GM19240 (cell line): ENCODE data around the gene PRSS8.
"Not testable (repeated sequence)": the region's sequence is repeated elsewhere in the genome, so short reads cannot be mapped to it uniquely, and the experiment has no call there.

ENCODE experiments used
- DNase-seq: peaks from one replicate; pipeline ENCODE4 v3.0.0; 2011; ENCODE audit warnings: low spot score; ENCODE audit not compliant: insufficient read length

The PRSS8 gene

DNA sequence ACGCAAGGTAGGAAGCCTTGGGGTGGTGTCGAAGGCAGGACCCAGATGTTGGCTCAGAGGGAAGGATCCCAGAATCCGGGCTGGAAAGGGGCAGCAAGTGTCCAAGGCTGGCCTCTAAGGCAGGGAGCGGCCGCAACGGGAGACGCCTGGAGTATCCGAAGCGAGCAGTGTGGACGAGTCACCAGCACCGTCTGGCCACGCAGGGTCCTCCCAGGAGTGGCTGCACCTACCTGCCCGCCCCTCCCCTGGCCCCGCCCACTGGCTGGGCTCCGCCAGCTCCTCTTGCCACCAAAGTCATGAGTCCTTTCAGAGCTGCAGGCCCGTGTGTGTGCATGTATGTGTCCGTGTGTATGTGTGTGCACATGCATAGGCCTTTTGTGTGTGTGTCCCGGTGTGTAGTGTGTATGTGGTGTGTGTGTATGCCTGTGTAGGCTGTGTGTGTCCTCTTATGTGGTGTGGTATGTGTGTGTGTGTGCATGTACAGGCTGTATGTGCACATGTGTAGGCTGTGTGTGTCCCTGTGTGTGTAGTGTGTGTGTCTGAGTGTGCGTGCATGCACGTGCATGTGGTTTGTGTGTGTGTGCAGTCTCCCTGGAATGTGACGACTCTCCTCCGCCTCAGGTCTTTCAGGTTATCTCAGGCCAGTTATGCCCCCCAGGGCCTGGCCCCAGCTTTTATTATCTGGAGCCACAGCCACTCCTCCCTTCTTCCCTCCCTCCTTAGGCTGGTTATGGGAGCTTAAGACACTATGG, at the start of gene PRSS8:
PRSS8 (minus strand) TSS at position 193 of the 752 bp plus-strand sequence. CDS start 229 bp downstream, outside the sequence.
- no peak for DNase-seq

DNA sequence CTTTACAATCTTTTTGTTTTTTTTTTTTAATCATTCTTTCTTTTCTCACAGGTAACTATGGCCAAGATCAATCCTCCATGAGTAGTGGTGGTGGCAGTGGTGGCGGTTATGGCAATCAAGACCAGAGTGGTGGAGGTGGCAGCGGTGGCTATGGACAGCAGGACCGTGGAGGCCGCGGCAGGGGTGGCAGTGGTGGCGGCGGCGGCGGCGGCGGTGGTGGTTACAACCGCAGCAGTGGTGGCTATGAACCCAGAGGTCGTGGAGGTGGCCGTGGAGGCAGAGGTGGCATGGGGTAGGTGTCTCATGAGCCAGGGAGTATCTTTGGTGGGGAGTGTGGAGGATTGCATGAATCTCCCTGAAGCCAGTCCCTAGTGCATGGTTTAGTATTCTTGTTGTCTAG, 49.4 kb upstream of the PRSS8 start:
- DNase-seq: no peak

DNA sequence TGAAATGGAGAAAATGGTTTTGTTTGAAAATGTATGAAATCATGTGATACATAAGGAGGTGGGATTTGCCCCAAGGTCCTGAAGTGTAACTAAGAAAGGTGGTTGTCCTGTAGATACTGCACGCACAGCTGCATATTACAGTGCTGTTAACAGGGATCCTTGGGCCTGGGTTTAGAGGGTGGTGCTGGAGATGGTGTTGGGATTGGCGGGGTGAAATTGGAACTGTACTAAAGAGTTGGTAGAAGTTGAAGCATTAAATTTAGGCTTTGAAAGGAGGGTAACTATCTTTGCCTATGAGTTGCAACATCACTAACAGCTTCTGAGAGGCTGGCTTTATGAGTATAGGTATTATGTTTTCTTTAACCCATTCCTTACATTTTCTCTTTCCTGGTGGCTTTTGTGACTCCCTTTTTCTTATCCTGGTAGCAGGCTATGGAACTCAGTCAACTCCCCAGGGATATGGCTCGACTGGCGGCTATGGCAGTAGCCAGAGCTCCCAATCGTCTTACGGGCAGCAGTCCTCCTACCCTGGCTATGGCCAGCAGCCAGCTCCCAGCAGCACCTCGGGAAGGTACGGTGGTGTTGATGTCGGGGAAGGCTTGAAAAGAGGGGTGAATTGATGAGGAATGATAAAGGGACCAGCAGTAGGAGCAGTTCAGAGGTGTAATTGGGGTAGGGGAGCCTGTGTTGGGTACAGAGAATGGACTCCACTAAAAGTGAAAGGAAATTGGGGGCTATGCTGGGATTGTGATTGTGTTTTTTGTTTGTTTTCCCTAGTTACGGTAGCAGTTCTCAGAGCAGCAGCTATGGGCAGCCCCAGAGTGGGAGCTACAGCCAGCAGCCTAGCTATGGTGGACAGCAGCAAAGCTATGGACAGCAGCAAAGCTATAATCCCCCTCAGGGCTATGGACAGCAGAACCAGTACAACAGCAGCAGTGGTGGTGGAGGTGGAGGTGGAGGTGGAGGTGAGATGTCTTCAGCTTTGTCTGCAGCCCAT, 48.2 kb upstream of the PRSS8 start:
- DNase-seq: no peak

DNA sequence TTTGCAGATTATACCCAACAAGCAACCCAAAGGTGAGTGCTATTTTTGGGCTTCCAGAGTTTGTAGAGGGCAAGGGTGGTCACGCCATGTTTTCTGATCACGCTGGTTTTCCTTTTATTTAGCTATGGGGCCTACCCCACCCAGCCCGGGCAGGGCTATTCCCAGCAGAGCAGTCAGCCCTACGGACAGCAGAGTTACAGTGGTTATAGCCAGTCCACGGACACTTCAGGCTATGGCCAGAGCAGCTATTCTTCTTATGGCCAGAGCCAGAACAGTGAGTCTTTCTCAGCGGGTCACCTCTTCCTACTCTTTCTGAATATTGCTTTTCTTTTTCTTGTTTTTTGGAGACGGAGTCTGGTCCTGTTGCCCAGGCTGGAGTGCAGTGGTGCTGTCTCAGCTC, 46.9 kb upstream of the PRSS8 start:
- DNase-seq: no peak

DNA sequence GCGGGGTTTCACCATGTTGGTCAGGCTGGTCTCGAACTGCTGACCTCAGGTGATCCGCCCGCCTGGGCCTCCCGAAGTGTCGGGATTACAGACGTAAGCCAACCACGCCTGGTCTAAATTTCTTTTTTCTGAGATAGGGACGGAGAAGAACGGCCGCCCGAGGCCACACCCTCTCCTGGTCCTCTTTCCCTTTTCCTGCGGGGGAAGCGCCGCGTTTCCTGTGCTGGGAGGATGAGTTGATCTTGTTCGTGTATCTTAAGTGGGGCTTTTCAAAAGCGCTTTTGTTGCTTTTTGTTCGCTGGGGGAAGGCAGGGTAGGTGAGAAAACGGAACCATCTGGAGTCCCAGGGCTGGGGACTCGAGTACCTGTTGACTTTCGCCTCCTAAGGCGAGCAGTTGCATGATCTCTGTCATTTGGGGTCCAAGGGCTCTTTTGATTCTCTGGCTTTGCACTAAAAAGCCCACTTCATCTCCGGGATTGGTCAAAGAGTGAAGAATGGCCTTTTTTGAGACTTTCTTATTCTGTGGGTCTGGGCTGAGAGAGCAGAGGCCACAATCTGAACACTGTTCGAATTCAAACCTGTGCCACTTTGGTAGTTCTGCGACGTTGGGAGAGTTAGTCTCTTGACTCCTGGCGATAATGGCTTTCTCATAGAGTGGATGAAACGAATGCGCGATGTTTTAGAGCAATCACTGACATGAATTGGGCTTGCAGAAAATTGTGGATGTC, 45.7 kb upstream of the PRSS8 start:
- no peak for DNase-seq

DNA sequence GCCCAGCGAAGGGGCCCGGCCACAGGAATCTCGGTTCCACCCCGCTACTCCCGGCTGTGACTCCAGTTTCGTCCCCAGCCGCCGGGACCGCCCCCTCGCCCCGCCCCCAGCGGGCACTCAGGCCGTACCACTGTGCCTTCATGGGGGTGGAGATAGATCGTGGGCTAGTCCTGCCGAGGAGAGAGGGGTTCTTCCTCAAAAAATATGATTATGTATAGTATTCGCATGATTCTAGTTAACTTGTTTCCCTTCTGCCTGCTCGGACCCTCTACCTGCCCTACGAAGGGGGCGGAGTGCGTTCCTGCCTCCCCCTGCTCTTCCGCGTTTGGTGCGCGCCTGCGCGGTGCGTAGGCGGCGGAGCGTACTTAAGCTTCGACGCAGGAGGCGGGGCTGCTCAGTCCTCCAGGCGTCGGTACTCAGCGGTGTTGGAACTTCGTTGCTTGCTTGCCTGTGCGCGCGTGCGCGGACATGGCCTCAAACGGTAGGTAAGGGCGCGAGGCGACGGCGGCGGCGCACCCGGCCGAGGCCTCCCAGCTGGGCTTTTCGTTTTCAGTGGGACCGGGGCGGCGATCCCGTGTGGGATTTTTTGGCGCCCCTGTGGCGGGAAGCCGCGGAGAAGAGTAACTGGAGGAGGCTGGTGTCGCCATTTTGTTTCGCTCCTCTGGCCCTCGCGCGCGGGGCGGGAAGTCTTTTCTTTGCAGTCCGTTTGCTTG, 44.4 kb upstream of the PRSS8 start, which contains the start of gene FUS:
FUS (plus strand) TSS at position 393 of the 713 bp plus-strand sequence; CDS start at position 469, 76 bp downstream.
- peak; percentile 81 for DNase-seq

DNA sequence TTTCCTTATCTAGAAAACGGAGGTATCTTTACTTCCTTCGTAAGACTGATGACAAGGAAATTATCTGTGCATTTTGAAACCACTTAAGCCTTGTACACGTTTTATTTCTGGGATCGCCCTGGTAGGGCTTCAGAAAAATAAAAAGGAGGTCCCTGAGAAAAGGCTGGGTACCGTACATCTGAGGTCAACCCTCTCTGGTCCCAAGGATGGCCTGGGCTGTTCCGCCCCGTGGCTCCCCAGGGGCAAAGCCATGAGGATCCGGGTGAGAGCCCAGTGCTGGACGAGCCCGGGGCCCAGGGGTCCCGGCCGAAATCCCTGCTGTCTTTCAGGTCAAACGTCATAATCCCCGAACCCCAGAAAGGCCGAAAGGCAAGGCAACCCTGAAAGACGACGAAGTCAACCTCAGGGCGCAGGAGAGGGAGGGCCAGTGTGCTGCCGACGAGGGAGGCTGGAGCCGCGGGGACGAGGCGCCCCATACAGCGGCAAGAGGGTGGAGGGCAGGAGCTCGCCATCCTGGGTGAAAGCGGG, 43.8 kb upstream of the PRSS8 start:
- no peak for DNase-seq

DNA sequence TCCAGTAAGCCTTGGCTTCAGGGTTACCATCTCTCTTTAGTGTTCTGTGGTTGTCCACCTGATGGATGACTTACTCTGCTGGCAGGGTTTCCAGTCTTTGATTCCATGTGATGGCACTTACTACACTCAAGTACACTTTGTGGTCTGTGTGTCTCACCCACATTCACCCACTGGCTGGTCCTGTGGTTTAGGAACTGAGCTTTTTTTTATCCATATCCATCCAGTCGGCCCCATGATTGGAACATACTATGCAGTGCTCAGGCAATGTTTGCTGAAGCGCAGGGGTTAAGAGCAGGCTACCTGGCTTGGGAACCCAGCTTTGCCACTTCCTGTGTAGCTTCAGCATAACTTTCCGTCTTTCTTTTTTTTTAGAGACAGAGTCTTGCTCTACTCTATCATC, 41.6 kb upstream of the PRSS8 start:
- no peak for DNase-seq

DNA sequence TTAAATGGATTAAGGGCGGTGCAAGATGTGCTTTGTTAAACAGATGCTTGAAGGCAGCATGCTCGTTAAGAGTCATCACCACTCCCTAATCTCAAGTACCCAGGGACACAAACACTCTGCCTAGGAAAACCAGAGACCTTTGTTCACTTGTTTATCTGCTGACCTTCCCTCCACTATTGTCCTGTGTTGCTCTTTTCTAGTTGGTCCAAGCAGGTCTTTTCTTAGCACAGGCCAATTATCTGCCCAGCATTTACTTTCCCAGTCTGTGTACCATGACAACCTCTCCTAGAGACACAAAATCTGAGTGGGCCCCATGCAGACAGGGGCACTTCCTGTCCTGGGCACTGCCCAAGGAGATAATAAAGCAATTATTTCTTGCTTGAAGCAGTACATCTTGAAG, 34.5 kb upstream of the PRSS8 start:
- not testable (repeated sequence) for DNase-seq

DNA sequence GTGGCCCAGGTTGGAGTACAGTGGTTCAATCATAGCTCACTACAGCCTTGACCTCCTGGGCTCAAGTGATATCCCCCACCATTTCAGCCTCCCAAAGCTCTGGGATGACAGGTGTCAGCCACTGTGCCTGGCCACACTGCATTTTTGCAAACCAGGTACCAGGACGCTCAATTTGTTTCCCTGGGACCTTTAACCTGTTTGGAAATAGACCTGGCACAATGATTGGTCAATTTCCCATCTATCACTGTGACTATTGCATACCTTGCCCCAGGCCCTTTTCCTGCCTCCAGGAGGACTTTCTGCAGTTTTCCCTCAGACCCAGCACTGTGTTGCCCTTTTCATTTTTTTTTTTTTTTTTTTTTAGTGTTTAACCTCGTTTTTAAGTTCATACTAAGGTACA, 33.3 kb upstream of the PRSS8 start:
- no peak for DNase-seq

DNA sequence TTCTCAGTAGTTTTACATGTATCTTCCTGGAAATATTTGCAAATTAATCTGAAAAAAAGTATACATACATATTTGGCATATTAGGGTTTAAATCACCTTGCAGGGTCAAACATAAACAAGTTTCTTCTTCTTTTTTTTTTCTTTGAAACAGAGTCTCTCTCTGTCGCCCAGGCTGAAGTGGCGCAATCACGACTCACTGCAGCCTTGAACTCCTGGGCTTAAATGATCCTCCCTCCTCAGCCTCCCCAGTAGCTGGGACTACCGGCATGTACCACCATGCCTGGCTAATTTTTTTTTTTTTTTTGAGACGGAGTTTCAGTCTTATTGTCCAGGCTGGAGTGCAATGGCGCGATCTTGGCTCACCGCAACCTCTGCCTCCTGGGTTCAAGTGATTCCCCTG, 31.8 kb upstream of the PRSS8 start:
- no peak for DNase-seq

DNA sequence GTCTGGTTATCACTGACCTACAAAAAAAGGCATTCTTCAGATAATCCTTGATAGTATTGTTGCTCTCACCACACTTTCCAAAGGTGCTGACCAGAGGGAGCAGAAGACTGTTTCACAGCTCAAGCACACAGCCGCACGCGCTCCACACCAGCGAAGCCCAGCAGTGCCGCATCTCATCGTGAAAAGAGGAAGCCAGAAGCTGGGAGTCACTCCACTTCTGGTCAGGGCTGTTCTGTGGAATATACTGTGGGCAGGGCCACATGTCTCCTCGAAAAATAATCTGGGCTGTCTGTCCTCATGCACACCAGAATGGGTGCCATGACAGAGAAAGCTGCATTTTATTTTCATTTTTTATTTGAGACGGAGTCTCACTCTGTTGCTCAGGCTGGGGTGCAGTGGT, 21.6 kb upstream of the PRSS8 start:
- DNase-seq: no peak

DNA sequence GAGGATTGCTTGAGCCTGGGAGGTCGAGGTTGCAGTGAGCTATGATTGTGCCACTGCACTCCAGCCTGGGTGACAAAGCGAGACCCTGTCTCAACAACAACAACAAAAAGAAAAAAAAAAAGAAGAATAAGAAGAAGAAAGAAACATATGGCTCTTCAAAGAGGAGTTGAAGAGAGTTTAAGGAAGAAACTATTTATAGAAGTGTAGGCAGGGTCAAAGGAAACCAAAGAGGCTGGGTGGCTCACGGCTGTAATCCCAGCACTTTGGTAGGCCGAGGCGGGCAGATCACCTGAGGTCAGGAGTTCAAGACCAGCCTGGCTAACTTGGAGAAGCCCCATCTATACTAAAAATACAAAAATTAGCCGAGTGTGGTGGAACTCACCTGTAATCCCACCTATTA, 15.4 kb upstream of the PRSS8 start:
- not testable (repeated sequence) for DNase-seq

DNA sequence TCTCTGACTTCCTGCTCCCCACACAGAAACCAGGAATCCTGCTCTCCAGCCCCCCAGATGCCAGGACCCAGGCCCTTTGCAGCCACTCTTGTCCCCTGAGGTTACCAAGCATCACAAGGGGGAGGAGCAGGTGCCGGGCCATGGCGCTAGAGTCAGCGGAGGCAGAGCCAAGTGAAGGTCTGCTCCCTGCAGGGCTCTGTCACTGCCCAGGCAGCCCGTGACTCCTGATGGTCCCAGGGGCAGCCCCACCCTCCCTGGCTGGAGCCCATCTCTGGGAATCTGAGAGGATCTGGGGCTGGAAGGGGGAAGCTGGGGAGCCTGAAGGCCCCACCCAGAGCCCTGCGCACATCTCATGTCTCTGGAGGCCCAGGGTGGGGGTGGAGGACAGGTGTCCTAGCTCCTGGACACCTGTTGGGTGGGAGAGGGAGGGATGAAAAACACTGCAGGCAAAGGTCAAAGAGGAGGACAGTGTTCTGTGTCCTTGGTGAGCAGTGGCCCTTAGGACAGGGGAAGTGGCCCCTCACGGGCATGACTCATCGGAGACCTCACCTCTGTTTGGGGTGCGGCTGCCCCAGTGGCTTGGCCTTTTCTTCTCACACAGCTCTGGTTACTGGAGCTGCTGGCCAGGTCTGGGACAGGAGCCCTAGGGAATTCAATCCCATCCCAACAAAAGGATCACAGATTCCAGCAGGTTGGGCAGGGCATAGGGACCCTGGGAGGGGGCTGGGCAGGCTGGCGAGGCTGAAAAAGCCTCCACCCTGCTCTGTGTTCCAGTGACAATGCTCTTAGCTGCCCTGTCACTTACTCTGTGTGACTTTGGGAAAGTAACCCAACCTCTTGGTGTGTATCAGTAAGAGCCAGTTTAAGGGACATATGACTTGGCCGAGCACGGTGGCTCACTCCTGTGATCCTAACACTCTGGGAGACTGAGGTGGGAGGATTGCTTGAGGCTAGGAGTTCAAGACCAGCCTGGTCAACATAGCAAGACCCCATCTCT, 14.7 kb upstream of the PRSS8 start, which contains the start of gene PRSS36:
PRSS36 (minus strand) TSS at position 173 of the 997 bp plus-strand sequence; CDS start at position 142, 31 bp downstream.
- DNase-seq: no peak

DNA sequence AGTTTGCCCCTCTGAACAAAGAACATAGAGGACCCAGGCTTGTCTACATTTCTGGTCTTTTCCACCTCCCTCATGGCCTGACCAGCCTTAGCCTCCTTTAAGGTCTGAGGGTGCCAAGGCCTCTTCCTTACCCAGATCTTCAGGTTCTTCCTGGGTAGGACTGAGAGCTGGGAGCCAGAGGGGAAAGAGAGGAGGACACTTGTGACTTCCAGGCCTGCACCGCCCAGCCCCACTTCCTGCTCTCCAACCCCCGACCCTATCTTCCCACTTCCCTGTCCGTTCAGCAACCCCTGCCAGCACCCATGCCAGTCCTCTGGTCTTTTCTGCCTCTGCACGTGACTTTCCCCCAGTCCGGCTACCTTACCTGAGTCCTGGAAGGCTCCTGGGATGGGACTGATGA, 13.8 kb upstream of the PRSS8 start:
- DNase-seq: no peak

DNA sequence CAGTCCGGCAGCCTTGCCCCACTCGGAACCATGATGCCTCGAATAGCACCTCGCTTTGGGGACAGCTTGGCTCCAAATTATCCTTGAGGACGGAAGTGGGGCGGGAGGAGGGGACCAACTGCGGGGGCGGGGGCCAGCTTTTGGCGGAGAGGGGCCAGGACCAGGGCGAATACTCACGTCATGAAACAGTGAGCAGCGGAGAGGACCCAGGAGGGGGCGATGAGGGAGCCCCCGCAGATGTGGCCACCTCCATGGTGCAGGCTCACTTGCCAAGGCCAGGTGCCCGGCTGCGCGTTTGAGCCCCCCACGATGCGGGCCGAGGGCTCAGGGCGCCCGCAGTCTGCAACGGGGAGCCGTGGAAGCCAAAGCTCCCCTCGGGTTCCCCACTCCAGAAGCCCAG, 13.4 kb upstream of the PRSS8 start:
- DNase-seq: no peak

DNA sequence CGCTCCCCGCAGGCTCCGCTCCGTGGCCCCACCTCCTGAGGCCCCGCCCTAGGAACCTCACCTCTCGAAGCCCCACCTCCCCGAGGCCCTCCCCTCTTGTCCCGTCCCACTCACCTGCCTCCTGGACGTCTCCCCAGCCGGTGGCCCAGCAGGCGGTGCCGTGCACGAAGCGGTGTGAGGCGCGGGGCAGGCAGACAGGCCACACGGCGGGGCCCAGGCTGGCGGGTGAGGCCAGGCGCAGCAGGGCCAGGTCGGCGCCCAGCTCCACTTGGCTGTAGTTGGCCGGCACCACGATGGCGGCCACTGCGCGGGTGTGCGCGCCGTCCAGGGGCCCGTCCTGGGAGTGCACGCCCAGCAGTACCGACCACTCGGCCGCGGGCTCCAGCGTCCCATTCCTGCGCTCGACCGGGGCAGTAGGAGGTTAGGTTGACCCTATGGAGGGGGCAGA, 12.8 kb upstream of the PRSS8 start:
- no peak for DNase-seq

DNA sequence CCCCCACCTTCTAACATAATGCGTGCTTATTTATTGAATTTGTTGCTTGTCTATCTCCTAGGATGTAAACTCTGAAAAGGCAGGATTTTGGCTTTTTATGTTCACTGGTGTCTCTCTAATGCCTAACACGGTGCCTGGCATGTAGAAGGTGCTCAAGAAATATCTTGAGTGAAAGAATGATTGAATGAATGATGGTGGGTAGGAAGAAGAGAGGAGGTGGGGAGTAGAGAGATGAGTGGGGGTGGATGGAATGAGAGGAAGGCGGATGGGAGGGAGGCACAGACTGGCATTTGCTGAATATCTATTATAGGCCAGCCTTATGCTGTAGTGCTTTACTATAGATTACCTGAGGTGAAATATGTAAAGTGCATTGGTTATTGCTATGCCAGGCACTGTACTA, 12.0 kb upstream of the PRSS8 start:
- no peak for DNase-seq

DNA sequence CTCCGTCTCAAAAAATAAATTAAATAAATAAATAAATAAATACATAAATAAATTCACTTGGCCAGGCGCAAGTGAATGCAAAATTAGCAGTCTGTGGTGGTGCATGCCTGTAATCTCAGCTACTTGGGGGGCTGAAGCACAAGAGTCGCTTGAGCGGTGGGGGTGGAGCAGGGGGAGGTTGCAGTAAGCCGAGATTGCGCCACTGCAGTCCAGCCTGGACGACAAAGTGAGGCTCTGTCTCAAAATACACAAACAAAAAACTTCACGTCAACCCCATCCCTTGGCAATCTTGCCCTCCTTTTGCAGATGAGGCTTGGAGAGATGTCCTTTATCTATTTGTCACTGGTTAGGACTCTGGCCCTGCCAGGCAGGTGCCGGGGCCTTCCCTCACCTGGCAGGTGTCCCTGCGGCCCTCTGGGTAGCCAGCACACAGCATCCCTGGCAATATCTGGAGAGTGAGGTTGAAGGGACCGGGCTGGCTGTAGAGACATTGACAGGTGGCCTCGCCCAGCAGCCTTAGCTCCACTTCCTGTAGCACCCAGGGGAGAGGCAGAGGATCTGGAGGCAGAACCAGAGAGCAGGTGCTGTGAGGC, 10.0 kb upstream of the PRSS8 start:
- DNase-seq: no peak
